ENCODE data around the gene APH1A.

- peak; percentile 49; the same call in 1 of the 2 replicates for TF ChIP-seq CTCF (IDR thresholded peaks at IDR 0.05; ENCODE audit: low read length)
- TF ChIP-seq EZH2 (optimal IDR thresholded peaks at IDR 0.05; ENCODE audit: low read depth, low read length): no peak
Observed at GRCh38 chr1:150235852-150236613, 32.8 kb downstream of the APH1A start, which contains the start of gene ANP32E.
